Fibroblast of lung (primary cell): Measurements from ENCODE around the gene TNFRSF21.
"Not testable (repeated sequence)": the region's sequence is repeated elsewhere in the genome, so short reads cannot be mapped to it uniquely, and the experiment has no call there.

Experiments used
- CTCF ChIP-seq, 2 donors: IDR thresholded peaks in 1 of 2; conservative IDR thresholded peaks in 1 of 2; 1 replicate in 1 of 2; 2 replicates in 1 of 2; pipeline ENCODE4 v1.5.1; 2011 to 2012; ENCODE audit warnings: low read length in 2 of 2, control low read depth in 1 of 2, inconsistent platforms in 1 of 2, low read depth in 1 of 2, mild to moderate bottlenecking in 1 of 2
- EZH2 ChIP-seq: IDR thresholded peaks from 2 replicates; pipeline ENCODE4 v1.5.1; 2012; ENCODE audit warnings: low read length, control low read depth, mild to moderate bottlenecking; ENCODE audit errors: missing control alignments

GRCh38 chr6:47275132-47275531 is 34.6 kb downstream of the TNFRSF21 start:
- not testable (repeated sequence) for TF ChIP-seq CTCF (conservative IDR thresholded peaks at IDR 0.05 in 1 of 2, IDR thresholded peaks at IDR 0.05 in 1 of 2; ENCODE audit: low read depth in 1 of 2, low read length in 2 of 2); EZH2
